HG03521 (cell line): ENCODE measurements around the gene OOSP4A.

Experiments used
- ATAC-seq: cut with Tn5 transposase; IDR thresholded peaks from one replicate; pipeline ENCODE4 v1.9.1; 2021; ENCODE audit warnings: mild to moderate bottlenecking, moderate library complexity; ENCODE audit not compliant: unreplicated experiment

The OOSP4A gene

GRCh38 chr11:59963733-59964132 is at the start of gene OOSP4A:
Gene OOSP4A (plus strand): TSS chr11:59964033. CDS start chr11:59964033, 0 bp downstream.
- ATAC-seq = no peak

GRCh38 chr11:59918480-59918879 is 45.4 kb upstream of the OOSP4A start:
- ATAC-seq = no peak

GRCh38 chr11:59918987-59919589 is 44.7 kb upstream of the OOSP4A start:
- no peak for ATAC-seq

- ATAC-seq = no peak
Observed at GRCh38 chr11:59923813-59924212, 40.0 kb upstream of the OOSP4A start.

- no peak for ATAC-seq
Observed at GRCh38 chr11:59931688-59932087, 32.1 kb upstream of the OOSP4A start.

- ATAC-seq = no peak
Observed at GRCh38 chr11:59938132-59938531, 25.7 kb upstream of the OOSP4A start, which contains the start of gene OOSP1. Gene OOSP1 (plus strand): TSS chr11:59938432. CDS start chr11:59938455, 23 bp downstream.

GRCh38 chr11:59938718-59939117 is 25.1 kb upstream of the OOSP4A start:
- no peak for ATAC-seq

- ATAC-seq = no peak
Observed at GRCh38 chr11:59939482-59939881, 24.4 kb upstream of the OOSP4A start.

GRCh38 chr11:59941091-59941490 is 22.7 kb upstream of the OOSP4A start:
- no peak for ATAC-seq

- ATAC-seq = no peak
Observed at GRCh38 chr11:59943997-59944714, 19.7 kb upstream of the OOSP4A start.

GRCh38 chr11:59944720-59945119 is 19.1 kb upstream of the OOSP4A start:
- ATAC-seq = no peak

GRCh38 chr11:59953463-59954218 is 10.2 kb upstream of the OOSP4A start:
- no peak for ATAC-seq

GRCh38 chr11:59954219-59954847 is 9.5 kb upstream of the OOSP4A start:
- no peak for ATAC-seq

GRCh38 chr11:59957094-59957493 is 6.7 kb upstream of the OOSP4A start:
- no peak for ATAC-seq

GRCh38 chr11:59960502-59961381 is 3.1 kb upstream of the OOSP4A start:
- ATAC-seq = no peak

- no peak for ATAC-seq
Observed at GRCh38 chr11:59962107-59962482, 1.7 kb upstream of the OOSP4A start.

GRCh38 chr11:59965424-59965823 is 1.6 kb downstream of the OOSP4A start:
- no peak for ATAC-seq

- no peak for ATAC-seq
Observed at GRCh38 chr11:59966201-59966600, 2.4 kb downstream of the OOSP4A start.

- no peak for ATAC-seq
Observed at GRCh38 chr11:59967677-59968394, 4.0 kb downstream of the OOSP4A start.

- no peak for ATAC-seq
Observed at GRCh38 chr11:59968395-59968783, 4.6 kb downstream of the OOSP4A start.
